HG03060 (cell line): ENCODE measurements around the gene GIPC1.

Source experiments
- ATAC-seq: cut with Tn5 transposase; IDR thresholded peaks from one replicate; pipeline ENCODE4 v1.9.1; 2021; ENCODE audit warnings: low read depth, moderate number of reproducible peaks; ENCODE audit not compliant: unreplicated experiment

Gene GIPC1

GRCh38 chr19:14441041-14441938, 54.6 kb downstream of the GIPC1 start:
- no peak for ATAC-seq

- ATAC-seq, result no peak
Observed at GRCh38 chr19:14440049-14440448, 55.9 kb downstream of the GIPC1 start.

- ATAC-seq, result no peak
Observed at GRCh38 chr19:14439014-14439413, 56.9 kb downstream of the GIPC1 start.

- no peak for ATAC-seq
Observed at GRCh38 chr19:14437578-14438140, 58.3 kb downstream of the GIPC1 start.

- no peak for ATAC-seq
Observed at GRCh38 chr19:14435320-14436050, 60.4 kb downstream of the GIPC1 start.

GRCh38 chr19:14434543-14435319, 61.2 kb downstream of the GIPC1 start:
- ATAC-seq, result no peak

GRCh38 chr19:14433554-14434501, 62.1 kb downstream of the GIPC1 start:
- ATAC-seq, result no peak

- no peak for ATAC-seq
Observed at GRCh38 chr19:14432791-14433553, 63.0 kb downstream of the GIPC1 start, which contains the start of gene PKN1. PKN1 (plus strand) TSS chr19:14433306; CDS start chr19:14433522, 216 bp downstream.

GRCh38 chr19:14430712-14431111, 65.2 kb downstream of the GIPC1 start:
- ATAC-seq, result no peak

- ATAC-seq, result no peak
Observed at GRCh38 chr19:14428882-14429416, 67.0 kb downstream of the GIPC1 start.
